ENCODE data around the gene AK8. TPM values are rescaled to one million over a fixed set of nuclear protein-coding genes. Genes with fewer than 3 reads are reported as not detected.
A peak's percentile ranks its signal among the peaks of the same experiment; 100 is the strongest.

Gene AK8
- under 1 TPM in 1 of 2 donors, not detected in 1; 0.67 TPM for total RNA-seq
- long read RNA-seq, partial matches to known transcripts: 0 of 1 reads
- long read RNA-seq, other reads (novel, unspliced or antisense): 1 of 1 reads

- intact Hi-C loops (cut with DNase I, micrococcal nuclease): no loop called here
- DNase-seq (peak; percentile 45 to 76), ATAC-seq (peak; percentile 96)
Observed at GRCh38 chr9:132877824-132878694, at the start of gene AK8. AK8 (minus strand) TSS chr9:132878284; CDS start chr9:132878255, 29 bp downstream.

- DNase-seq (peak in 1 of 2 donors; percentile 21), ATAC-seq (peak; percentile 80)
- intact Hi-C loops (cut with DNase I, micrococcal nuclease): no loop called here
Observed at GRCh38 chr9:132927704-132928103, 49.6 kb upstream of the AK8 start.

GRCh38 chr9:132923346-132923902 lies 45.3 kb upstream of the AK8 start:
- ATAC-seq (no peak), DNase-seq (no peak)
- intact Hi-C loops (cut with DNase I, micrococcal nuclease): no loop called here

GRCh38 chr9:132919614-132920268 lies 41.7 kb upstream of the AK8 start:
- DNase-seq (no peak), ATAC-seq (no peak)
- intact Hi-C loops (cut with DNase I, micrococcal nuclease): loop anchor here in 1 of 2 donors (10.0 kb wide), 1 partner anchor 235 kb away; no protein-coding TSS in a partner anchor

DNA sequence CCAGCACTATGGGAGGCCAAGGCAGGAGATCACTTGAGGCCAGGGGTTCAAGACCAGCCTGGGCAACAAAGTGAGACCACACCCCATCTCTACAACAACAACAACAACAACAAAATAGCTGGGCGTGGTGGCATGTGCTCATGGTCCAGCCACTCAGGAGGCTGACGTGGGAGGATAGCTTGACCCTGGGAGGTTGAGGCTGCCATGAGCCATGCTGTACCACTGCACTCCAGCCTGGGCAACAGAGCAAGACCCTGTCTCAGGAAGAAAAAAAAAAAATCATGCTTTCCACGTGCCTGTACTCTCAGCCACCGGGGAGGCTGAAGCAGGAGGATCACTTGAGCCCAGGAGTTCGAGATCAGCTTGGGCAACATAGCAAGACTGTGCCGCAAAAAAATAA lies 36.8 kb upstream of the AK8 start:
- ATAC-seq (no peak), DNase-seq (no peak)
- intact Hi-C loops (cut with DNase I, micrococcal nuclease): loop anchor here in 1 of 2 donors (10.0 kb wide), 1 partner anchor 230 kb away; no protein-coding TSS in a partner anchor

GRCh38 chr9:132912131-132912530 lies 34.0 kb upstream of the AK8 start:
- no peak for DNase-seq
- intact Hi-C loops (cut with DNase I, micrococcal nuclease): loop anchor here in 1 of 2 donors (10.0 kb wide), 1 partner anchor 227 kb away; no protein-coding TSS in a partner anchor
- no peak for ATAC-seq

GRCh38 chr9:132910376-132910775 lies 32.3 kb upstream of the AK8 start:
- no peak for DNase-seq
- intact Hi-C loops (cut with DNase I, micrococcal nuclease): loop anchor here in 1 of 2 donors (10.0 kb wide), 1 partner anchor 226 kb away; no protein-coding TSS in a partner anchor
- ATAC-seq: no peak

GRCh38 chr9:132909311-132909710 lies 31.2 kb upstream of the AK8 start:
- intact Hi-C loops (cut with DNase I, micrococcal nuclease): no loop called here
- ATAC-seq (no peak), DNase-seq (no peak)

GRCh38 chr9:132908635-132909034 lies 30.6 kb upstream of the AK8 start:
- ATAC-seq: no peak
- no peak for DNase-seq
- intact Hi-C loops (cut with DNase I, micrococcal nuclease): no loop called here

DNA sequence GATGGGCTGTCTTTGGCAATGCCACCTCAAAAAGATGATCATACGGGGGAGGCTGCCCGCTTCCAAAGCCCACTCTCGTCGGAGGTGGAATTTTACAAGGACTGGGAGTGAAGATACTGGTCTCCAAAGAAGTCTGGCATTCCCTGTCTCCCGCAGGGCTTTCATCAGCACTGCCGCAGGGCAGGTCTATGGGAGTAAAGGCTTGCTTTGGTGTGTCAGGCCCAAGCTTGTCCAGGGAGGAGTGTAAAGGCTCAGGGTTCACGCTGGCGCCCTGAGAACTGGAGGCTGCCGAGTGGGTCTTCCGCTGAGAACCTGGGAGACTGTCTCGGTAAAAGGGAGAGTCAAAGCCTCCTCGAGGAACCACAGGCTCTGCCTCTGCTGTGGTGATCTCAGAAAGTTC lies 27.6 kb upstream of the AK8 start:
- no peak for ATAC-seq

GRCh38 chr9:132903574-132904492 lies 25.7 kb upstream of the AK8 start:
- intact Hi-C loops (cut with DNase I, micrococcal nuclease): no loop called here
- DNase-seq: no peak
- no peak for ATAC-seq

More for the DNA sequence above, 27.6 kb upstream of the AK8 start:
- no peak for DNase-seq
- intact Hi-C loops (cut with DNase I, micrococcal nuclease): no loop called here

- peak; percentile 44 to 68 for DNase-seq
- ATAC-seq: peak; percentile 74
- intact Hi-C loops (cut with DNase I, micrococcal nuclease): no loop called here
Observed at GRCh38 chr9:132901858-132902831, 24.1 kb upstream of the AK8 start.

DNA sequence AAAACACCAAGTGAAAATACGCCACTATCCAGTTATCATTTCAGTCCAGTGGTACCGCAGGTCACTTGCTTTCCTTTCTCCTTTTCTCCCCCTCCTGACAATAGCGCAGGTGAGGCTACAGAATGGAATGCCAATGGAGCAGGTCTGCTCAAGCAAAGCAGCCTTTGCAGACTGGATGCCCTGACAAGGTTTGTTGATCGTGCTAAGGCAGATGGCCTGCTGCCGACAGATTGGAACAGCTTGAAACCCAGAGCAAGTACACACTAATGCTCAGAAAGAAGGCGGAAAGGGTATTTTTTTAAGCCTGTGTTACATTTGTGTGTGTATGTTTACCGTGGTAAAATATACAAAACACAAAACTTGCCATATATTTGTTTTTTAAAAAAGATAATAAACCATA lies 20.0 kb upstream of the AK8 start:
- ATAC-seq: no peak
- DNase-seq: no peak

GRCh38 chr9:132896906-132897305 lies 18.8 kb upstream of the AK8 start:
- intact Hi-C loops (cut with DNase I, micrococcal nuclease): no loop called here
- DNase-seq (no peak), ATAC-seq (no peak)

More for the DNA sequence above, 20.0 kb upstream of the AK8 start:
- intact Hi-C loops (cut with DNase I, micrococcal nuclease): no loop called here

GRCh38 chr9:132896264-132896663 lies 18.2 kb upstream of the AK8 start:
- DNase-seq: no peak
- intact Hi-C loops (cut with DNase I, micrococcal nuclease): no loop called here
- no peak for ATAC-seq

GRCh38 chr9:132894862-132895835 lies 17.1 kb upstream of the AK8 start:
- ATAC-seq (peak; percentile 34), DNase-seq (no peak)
- intact Hi-C loops (cut with DNase I, micrococcal nuclease): no loop called here
